Fibroblast of lung (primary cell): ENCODE results near the gene NRROS.

Source experiments
- EZH2 ChIP-seq: IDR thresholded peaks from 2 replicates; pipeline ENCODE4 v1.5.1; 2012; ENCODE audit warnings: low read length, control low read depth, mild to moderate bottlenecking; ENCODE audit errors: missing control alignments
- TF ChIP-seq, protein P1 (sequence below), 2 donors: IDR thresholded peaks in 1 of 2; conservative IDR thresholded peaks in 1 of 2; 1 replicate in 1 of 2; 2 replicates in 1 of 2; pipeline ENCODE4 v1.5.1; 2011 to 2012; ENCODE audit warnings: low read length in 2 of 2, control low read depth in 1 of 2, inconsistent platforms in 1 of 2, low read depth in 1 of 2, mild to moderate bottlenecking in 1 of 2

DNA sequence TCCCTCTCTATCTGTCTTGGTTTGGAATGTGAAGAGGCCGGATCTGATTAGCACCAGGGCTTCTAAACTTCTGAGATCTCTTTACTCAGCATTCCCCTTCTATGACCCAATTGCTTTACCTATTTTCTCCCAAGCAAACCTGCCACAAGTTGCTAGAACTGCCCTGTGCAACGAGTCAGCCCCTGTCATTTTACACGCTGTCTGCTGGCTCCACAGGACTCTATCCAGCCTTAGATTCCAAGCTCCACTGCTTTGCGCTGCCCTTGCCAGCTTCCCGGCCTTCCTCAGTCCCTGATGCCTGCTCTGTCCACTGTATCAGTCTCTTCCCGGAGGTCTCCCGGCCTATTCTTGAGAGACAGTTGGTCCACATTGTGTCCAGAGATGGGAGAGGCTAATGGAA is 60.3 kb downstream of the NRROS start:
- TF ChIP-seq, protein P1, sequence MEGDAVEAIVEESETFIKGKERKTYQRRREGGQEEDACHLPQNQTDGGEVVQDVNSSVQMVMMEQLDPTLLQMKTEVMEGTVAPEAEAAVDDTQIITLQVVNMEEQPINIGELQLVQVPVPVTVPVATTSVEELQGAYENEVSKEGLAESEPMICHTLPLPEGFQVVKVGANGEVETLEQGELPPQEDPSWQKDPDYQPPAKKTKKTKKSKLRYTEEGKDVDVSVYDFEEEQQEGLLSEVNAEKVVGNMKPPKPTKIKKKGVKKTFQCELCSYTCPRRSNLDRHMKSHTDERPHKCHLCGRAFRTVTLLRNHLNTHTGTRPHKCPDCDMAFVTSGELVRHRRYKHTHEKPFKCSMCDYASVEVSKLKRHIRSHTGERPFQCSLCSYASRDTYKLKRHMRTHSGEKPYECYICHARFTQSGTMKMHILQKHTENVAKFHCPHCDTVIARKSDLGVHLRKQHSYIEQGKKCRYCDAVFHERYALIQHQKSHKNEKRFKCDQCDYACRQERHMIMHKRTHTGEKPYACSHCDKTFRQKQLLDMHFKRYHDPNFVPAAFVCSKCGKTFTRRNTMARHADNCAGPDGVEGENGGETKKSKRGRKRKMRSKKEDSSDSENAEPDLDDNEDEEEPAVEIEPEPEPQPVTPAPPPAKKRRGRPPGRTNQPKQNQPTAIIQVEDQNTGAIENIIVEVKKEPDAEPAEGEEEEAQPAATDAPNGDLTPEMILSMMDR (conservative IDR thresholded peaks at IDR 0.05 in 1 of 2, IDR thresholded peaks at IDR 0.05 in 1 of 2; ENCODE audit: low read depth in 1 of 2, low read length in 2 of 2), result no peak
- no peak for TF ChIP-seq EZH2
